GM12864 (cell line): ENCODE results near the gene SNW1.

Experiments
- DNase-seq: peaks from one replicate; pipeline ENCODE4 v3.0.0-alpha.2; 2011; ENCODE audit warnings: low read depth
- H3K4me3 ChIP-seq: 2 replicates; pipeline ENCODE4 v1.5.1; 2011; ENCODE audit warnings: mild to moderate bottlenecking, low read depth, low read length, control low read depth
- CTCF ChIP-seq: IDR thresholded peaks from 2 replicates; pipeline ENCODE4 v1.5.1; 2011; ENCODE audit warnings: low read depth, mild to moderate bottlenecking, moderate library complexity, low read length, control low read depth, inconsistent platforms; ENCODE audit errors: missing control alignments

The SNW1 gene

GRCh38 chr14:77741438-77741837, 19.5 kb downstream of the SNW1 start:
- no peak for TF ChIP-seq CTCF
- DNase-seq = no peak
- H3K4me3 ChIP-seq = no peak overlapping the region

- no peak overlapping the region for H3K4me3 ChIP-seq
- no peak for TF ChIP-seq CTCF
- no peak for DNase-seq
These were observed 22.3 kb downstream of the SNW1 start for GRCh38 chr14:77738559-77739250.

GRCh38 chr14:77730976-77731497, 29.9 kb downstream of the SNW1 start:
- DNase-seq = no peak
- no peak for TF ChIP-seq CTCF
- H3K4me3 ChIP-seq = no peak overlapping the region

- no peak for DNase-seq
- no peak for TF ChIP-seq CTCF
- H3K4me3 ChIP-seq = no peak overlapping the region
These were observed 38.7 kb downstream of the SNW1 start for GRCh38 chr14:77722301-77722700.

GRCh38 chr14:77721437-77721836, 39.5 kb downstream of the SNW1 start:
- no peak for TF ChIP-seq CTCF
- H3K4me3 ChIP-seq = no peak overlapping the region
- no peak for DNase-seq

GRCh38 chr14:77717608-77718305, 43.2 kb downstream of the SNW1 start:
- DNase-seq = no peak
- TF ChIP-seq CTCF = no peak
- no peak overlapping the region for H3K4me3 ChIP-seq
